HG03442 (cell line): ENCODE measurements around the gene SPOCD1.

ENCODE experiments used
- ATAC-seq: cut with Tn5 transposase; IDR thresholded peaks from one replicate; pipeline ENCODE4 v1.9.1; 2021; ENCODE audit warnings: mild to moderate bottlenecking, moderate library complexity; ENCODE audit not compliant: unreplicated experiment

SPOCD1 gene

GRCh38 chr1:31788825-31789256 lies 27.0 kb downstream of the SPOCD1 start:
- ATAC-seq = peak; percentile 6

GRCh38 chr1:31788138-31788824 lies 27.5 kb downstream of the SPOCD1 start:
- peak; percentile 70 for ATAC-seq

GRCh38 chr1:31787786-31788137 lies 28.1 kb downstream of the SPOCD1 start:
- no peak for ATAC-seq

- ATAC-seq = no peak
Observed at GRCh38 chr1:31787261-31787660, 28.6 kb downstream of the SPOCD1 start.

DNA sequence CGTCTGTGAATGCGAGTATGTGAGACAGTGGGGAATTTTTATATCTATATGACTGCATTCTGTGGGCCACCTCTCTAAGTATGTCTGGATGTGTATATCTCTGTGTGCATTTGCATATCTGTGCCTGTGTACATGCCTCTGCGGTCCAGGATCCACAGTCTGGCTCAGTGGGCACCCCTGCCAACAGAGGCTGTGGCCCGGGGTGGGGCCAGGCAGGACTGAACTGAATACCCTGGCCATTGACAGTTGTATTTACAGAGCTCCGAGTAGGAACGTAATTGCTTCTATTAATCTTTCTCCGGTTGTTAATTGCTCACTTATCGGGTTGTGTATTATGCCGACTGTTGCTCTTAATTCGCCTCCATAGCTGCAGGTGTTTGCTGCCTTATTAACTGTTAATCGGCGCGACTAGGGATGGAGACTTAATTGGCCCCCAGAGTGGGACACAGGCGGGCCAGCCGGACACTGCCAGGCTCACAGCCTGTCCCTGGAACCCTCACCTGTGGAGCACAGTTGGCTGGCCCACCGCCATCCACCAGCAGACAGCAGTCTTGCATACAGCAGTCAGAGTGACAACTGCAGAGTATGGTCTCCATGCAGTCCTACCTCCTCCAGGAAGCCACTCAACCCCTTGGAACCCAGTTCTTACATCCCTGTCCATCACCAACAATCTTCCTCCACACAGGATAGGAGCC lies 29.3 kb downstream of the SPOCD1 start:
- no peak for ATAC-seq

GRCh38 chr1:31785947-31786290 lies 29.9 kb downstream of the SPOCD1 start:
- no peak for ATAC-seq

DNA sequence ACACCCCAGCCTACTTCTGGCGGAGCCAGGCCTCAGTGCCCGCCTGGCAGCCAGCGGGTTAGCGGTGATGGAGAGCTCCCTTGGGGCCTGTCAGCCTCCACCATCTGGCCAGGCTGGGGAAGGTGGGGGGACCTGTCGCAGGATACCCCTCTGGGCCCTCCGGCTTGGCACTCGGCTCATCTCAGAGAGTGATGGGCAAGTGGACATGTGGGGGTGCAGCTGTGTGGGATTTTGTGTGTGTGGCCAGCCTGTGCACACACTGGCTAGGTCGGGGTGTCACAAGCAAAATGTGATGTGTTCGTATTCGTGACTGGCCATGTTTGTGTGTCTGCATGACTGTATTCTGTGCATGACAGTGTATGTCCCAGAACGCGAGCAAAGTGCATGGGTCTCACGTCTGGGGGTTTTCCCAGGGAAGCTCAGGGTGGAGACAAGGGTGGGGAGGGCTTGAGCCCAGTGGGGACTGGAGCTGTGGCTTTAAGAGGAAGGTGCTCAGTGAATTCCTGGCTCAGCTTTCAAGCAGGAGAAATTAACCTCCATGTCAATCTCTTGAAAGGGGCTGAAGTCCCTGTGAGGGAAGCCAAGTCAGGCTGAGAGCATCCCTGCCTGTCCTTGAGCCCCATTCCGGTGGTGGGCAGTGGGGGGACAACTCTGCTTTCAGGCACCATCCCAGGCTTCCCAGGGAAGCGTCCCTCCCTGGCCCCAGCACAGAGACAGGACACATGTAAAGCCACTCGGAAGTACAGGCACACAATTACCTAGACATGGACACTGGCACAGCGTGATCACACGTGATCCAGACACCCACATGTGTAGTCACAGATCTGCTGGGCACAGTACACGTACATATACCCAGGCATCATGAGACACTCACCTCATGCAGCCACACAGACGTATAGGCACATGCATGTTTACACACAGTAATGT lies 30.5 kb downstream of the SPOCD1 start:
- ATAC-seq = no peak

- ATAC-seq = no peak
Observed at GRCh38 chr1:31784356-31785019, 31.3 kb downstream of the SPOCD1 start.

- ATAC-seq = no peak
Observed at GRCh38 chr1:31783846-31784245, 32.0 kb downstream of the SPOCD1 start.

GRCh38 chr1:31782421-31783410 lies 33.1 kb downstream of the SPOCD1 start:
- no peak for ATAC-seq

- no peak for ATAC-seq
Observed at GRCh38 chr1:31781756-31782371, 34.0 kb downstream of the SPOCD1 start.

DNA sequence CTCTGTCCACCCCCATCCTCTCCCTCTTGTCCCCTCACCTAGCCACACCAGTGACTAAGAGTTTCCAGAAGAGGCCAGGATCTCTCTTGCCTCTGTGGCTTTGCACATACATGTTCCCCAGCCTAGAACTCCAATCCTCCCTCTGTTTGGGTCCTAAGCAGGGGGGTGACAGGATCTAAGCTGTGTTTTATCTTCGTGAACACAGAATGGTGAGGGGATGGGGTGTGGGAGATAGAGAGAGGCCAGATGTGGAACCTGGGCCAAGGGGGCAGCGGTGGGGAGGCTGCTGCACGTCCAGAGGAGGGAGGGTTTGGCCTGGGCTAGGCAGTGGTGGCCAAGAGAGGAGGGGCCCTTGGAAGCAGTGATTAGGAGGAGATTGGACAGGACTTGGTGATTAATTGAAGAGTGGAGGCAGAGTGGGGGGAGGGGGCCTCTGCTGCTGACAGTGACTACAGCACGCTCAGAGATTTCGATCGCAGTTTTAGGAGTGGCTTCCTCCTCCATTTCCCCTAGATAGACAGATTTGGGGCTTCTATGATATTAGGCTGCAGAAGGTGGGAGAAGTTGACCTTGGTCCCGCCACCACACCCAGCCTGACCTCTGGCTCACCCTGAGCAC lies 34.6 kb downstream of the SPOCD1 start:
- no peak for ATAC-seq

GRCh38 chr1:31780632-31781031 lies 35.2 kb downstream of the SPOCD1 start:
- ATAC-seq = no peak

DNA sequence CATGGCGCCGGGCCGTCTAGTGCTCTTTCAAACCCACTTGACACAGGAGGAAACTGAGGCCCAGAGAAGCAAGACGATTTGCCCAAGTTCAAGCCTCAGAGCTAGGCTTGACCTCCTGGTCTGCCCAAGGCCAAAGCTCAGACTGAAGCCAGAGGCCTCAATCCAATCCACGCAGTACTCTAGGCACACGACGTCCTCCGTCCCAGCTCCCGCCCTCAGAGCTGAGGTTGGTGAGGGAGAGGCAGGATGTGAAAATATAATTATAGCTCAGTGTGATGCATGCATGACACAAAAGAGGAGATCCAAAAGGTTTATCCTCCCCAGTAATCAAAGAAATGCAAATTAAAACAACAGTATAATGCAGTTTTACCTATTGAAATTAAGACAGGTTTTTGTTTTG lies 36.1 kb downstream of the SPOCD1 start:
- no peak for ATAC-seq

- no peak for ATAC-seq
Observed at GRCh38 chr1:31778763-31779488, 36.9 kb downstream of the SPOCD1 start.

DNA sequence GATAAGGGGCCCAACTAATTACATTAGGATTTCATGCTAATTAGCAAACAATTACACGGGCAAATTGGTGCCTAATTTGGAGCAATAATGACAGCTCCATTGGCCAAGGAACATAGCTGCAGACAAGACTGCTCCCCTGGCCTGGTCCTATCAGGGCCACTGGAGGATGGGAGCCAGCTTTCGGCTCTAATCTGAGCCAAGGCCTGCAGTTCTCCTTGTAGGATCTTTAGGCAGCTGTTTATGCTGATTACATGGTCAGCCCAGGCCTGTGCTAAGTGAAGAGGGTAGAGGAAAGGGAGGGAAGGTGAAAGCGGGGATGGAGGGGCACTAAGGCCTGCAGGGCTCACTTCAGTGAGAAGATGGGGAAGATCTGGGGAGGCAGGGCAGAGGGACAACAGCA lies 39.3 kb downstream of the SPOCD1 start:
- no peak for ATAC-seq

DNA sequence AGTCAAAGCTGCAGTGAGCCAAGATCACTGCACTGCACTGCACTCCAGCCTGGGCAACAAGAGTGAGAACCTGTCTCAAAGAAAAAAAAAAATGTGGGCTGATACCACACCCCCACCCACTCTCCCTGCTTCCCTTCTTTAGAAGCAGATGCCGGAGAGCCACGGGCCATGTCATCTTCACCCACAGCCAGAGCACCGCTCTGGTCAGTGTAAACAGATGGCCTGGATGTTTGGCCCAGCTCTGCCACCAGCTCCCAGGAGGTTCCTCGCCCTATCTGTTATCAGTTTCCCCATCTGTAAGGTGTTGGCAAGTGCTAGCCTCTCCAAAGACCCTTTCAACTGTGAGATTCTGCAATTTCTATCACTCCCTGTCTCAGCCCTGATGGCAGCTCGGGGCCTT lies 39.8 kb downstream of the SPOCD1 start:
- ATAC-seq = no peak

DNA sequence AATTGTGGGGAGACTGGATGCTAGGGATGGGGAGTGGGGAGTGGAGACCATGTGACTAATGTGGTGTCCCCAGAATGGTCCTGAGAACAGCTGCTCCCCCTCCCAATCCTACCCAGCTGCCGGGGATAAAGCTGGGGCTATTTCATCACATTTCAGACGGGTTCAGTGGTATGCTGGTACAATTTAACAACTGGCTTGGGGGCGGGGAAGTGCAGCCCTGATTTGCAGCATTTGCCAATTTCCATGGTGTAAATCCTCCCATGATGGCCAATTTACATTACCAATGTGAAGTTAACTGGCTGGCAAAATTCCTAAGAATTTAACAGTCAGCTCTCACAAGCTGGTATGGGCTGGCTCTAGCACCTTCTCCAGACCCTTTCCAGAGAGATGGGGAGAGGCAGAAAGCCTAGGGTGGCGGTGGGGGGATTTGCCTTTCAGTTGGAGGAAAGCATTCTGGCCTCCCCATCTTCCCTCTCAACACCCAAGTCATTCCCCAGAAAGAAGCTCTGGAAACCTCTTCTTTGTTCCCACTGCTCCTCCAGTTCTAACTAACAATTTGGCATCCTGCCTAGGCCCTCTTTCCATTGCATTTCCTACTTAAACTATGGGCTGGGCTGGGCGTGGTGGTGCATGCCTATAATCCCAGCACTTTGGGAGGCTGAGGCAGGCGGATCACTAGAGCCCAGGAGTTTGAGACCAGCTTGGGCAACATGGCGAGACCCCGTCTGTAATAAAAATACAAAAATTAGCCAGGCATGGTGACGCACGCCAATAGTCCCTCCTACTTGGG lies 40.4 kb downstream of the SPOCD1 start:
- ATAC-seq = no peak
